Measurements from ENCODE around the gene TPO. TPM values are rescaled to one million over a fixed set of nuclear protein-coding genes. Genes with fewer than 3 reads are reported as not detected.

The TPO gene
- total and polyA plus RNA-seq, 11 donors = 3.0 to 13.8 (median 8.4) TPM

DNA sequence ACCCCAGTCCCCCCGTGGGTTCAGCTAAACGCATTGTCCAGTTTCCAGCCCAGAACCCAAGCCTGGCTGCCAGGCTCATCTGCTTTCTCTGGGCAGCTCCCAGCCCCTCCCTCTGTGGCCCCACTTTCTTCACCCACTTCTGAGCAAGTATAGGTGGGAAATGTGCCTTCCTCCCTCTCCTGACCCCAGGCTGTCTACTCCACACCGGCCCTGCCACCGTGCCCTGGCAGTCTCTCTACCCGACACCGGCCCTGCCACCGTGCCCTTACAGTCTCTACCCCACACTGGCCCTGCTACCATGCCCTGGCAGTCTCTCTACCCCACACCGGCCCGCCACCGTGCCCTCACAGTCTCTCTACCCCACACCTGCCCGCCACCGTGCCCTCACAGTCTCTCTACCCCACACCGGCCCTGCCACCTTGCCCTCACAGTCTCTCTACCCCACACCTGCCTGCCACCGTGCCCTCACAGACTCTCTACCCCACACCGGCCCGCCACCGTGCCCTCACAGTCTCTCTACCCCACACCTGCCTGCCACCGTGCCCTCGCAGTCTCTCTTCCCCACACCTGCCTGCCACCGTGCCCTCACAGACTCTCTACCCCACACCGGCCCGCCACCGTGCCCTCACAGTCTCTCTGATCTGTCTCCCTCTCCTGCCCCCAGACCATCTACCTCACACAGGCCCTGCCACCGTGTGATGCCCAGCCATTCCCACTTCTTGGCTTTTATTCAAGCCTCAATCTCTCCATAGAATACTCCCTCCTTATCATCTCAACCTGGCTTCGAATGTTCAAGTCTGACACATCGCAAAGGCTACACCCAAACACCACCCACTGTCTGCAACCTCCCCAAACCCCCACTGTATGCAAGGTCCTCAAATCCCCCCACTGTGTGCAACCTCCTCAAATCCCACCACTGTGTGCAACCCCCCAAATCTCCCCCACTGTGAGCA lies 108.9 kb downstream of the TPO start:
- H3K27ac ChIP-seq = no peak overlapping the region
- H3K4me3 ChIP-seq = no peak overlapping the region
- no peaks in the 10 kb centered on the region for H3K36me3 ChIP-seq
- H3K9me3 ChIP-seq = no peaks in the 10 kb centered on the region
- H3K4me1 ChIP-seq = peaks cover 0 to 9% (median 2%) of the 10 kb centered on the region in 12 donors
- TF ChIP-seq, protein P1, sequence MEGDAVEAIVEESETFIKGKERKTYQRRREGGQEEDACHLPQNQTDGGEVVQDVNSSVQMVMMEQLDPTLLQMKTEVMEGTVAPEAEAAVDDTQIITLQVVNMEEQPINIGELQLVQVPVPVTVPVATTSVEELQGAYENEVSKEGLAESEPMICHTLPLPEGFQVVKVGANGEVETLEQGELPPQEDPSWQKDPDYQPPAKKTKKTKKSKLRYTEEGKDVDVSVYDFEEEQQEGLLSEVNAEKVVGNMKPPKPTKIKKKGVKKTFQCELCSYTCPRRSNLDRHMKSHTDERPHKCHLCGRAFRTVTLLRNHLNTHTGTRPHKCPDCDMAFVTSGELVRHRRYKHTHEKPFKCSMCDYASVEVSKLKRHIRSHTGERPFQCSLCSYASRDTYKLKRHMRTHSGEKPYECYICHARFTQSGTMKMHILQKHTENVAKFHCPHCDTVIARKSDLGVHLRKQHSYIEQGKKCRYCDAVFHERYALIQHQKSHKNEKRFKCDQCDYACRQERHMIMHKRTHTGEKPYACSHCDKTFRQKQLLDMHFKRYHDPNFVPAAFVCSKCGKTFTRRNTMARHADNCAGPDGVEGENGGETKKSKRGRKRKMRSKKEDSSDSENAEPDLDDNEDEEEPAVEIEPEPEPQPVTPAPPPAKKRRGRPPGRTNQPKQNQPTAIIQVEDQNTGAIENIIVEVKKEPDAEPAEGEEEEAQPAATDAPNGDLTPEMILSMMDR (IDR thresholded peaks at IDR 0.05) = no peak
- no peak for TF ChIP-seq POLR2A (IDR thresholded peaks at IDR 0.05)
- intact Hi-C loops (cut with DNase I) = loop anchor here in 1 of 10 donors (10.0 kb wide), 1 partner anchor 77 kb away; no protein-coding TSS in a partner anchor
- ATAC-seq (no peak), DNase-seq (peak in 1 of 5 donors; percentile 10)
- WGBS, 4 donors = 86 to 87% (median 86%) methylated on average over 26 of the region's 26 CpGs
- H3K27me3 ChIP-seq = no peaks in the 10 kb centered on the region

DNA sequence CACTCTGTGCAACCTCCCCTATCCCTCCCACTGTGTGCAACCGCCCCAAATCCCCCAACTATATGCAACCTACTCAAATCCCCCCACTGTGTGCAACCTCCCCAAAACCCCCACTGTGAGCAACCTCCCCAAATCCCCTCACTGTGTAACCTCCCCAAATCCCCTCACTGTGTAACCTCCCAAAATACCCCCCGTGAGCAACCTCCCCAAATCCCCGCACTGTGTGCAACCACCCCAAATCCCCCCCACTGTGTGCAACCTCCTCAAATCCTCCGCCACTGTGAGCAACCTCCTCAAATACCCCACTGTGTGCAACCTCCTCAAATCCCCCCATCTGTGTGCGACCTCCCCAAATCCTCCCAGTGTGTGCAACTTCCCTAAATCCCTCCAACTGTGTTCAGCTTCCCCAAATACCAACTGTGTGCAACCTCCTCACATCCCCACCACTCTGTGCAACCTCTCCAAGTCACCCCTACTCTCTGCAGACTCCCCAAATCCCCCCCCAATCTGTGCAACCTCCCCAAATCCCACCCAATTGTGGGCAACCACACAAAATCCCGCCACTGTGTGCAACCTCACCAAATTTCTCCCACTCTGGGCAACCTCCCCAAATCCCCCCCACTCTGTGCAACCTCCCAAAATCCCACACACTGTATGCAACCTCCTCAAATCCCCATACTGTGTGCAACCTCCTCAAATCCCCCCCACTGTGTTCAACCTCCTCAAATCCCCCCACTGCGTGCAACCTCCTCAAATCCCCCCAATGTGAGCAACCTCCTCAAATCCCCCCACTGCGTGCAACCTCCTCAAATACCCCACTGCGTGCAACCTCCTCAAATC lies 114.1 kb downstream of the TPO start:
- intact Hi-C loops (cut with DNase I) = loop anchor here in 1 of 10 donors (10.0 kb wide), 1 partner anchor 83 kb away; no protein-coding TSS in a partner anchor
- H3K4me1 ChIP-seq = no peaks in the 10 kb centered on the region
- no peak overlapping the region for H3K27ac ChIP-seq
- no peaks in the 10 kb centered on the region for H3K9me3 ChIP-seq
- no peak overlapping the region for H3K4me3 ChIP-seq
- no peak for DNase-seq
- 87 to 90% (median 87%) methylated on average over 9 of the region's 9 CpGs for WGBS, 4 donors
- H3K27me3 ChIP-seq = no peaks in the 10 kb centered on the region
- ATAC-seq = no peak
- no peaks in the 10 kb centered on the region for H3K36me3 ChIP-seq
- TF ChIP-seq, protein P1 (IDR thresholded peaks at IDR 0.05) = no peak
- no peak for TF ChIP-seq POLR2A (IDR thresholded peaks at IDR 0.05)

DNA sequence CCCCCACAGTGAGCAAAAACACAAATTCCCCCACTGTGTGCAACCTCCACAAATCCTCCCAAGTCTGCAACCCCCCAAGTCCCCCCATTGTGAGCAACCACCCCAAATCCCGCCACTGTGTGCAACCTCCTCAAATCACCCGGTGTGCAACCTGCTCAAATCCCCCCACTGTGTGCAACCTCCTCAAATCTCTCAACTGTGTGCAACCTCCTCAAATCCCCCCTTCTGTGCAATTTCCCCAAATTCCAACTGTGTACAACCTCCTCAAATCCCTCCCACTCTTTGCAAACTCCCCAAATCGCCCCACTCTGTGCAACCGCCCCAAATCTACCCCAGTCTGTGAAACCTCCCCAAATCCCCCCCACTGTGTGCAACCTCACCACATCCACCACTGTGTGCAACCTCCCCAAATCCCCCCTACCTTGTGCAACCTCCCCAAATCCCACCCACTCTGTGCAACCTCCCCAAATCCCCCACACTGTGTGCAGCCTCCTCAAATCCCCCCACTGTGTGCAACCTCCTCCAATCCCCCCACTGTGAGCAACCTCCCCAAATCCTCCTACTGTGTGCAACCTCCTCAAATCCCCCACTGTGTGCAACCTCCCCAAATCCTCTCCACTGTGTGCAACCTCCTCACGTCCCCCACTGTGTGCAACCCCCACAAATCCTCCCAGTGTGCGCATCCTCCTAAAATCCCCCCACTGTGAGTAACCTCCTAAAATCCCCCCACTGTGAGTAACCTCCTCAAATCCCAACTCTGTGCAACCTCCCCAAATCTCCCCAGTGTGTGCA lies 115.2 kb downstream of the TPO start:
- Histone ChIP-seq H3K27ac (no peak overlapping the region), H3K4me1 (no peaks in the 10 kb centered on the region), H3K4me3 (no peak overlapping the region), H3K9me3 (no peaks in the 10 kb centered on the region), H3K36me3 (no peaks in the 10 kb centered on the region), H3K27me3 (no peaks in the 10 kb centered on the region)
- intact Hi-C loops (cut with DNase I) = loop anchor here in 1 of 10 donors (10.0 kb wide), 1 partner anchor 84 kb away; no protein-coding TSS in a partner anchor
- WGBS, 4 donors = 78 to 85% (median 83%) methylated on average over 6 of the region's 6 CpGs
- ATAC-seq (no peak), DNase-seq (no peak)
- no peak for TF ChIP-seq POLR2A (IDR thresholded peaks at IDR 0.05)
- TF ChIP-seq, protein P1 (IDR thresholded peaks at IDR 0.05) = no peak
